NT2/D1 (cell line): ENCODE results near the gene CTAGE1.

ENCODE experiments used
- SUZ12 ChIP-seq: IDR thresholded peaks from 2 replicates; pipeline ENCODE4 v1.6.1; 2011; ENCODE audit not compliant: insufficient read length, insufficient read depth; ENCODE audit errors: extremely low read depth
- YY1 ChIP-seq: IDR thresholded peaks from 2 replicates; pipeline ENCODE4 v1.6.1; 2011; ENCODE audit not compliant: insufficient read length, insufficient read depth
- ZNF274 ChIP-seq: IDR thresholded peaks from 2 replicates; pipeline ENCODE4 v1.6.1; 2011; ENCODE audit warnings: mild to moderate bottlenecking, low read depth, low read length

- TF ChIP-seq SUZ12: no peak
- no peak for TF ChIP-seq YY1
- TF ChIP-seq ZNF274: no peak
Observed at GRCh38 chr18:22412176-22412911, 5.4 kb downstream of the CTAGE1 start.
